ENCODE data around the gene LENEP.
A peak's percentile ranks its signal among the peaks of the same experiment; 100 is the strongest.

Gene LENEP, protein sequence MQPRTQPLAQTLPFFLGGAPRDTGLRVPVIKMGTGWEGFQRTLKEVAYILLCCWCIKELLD

DNA sequence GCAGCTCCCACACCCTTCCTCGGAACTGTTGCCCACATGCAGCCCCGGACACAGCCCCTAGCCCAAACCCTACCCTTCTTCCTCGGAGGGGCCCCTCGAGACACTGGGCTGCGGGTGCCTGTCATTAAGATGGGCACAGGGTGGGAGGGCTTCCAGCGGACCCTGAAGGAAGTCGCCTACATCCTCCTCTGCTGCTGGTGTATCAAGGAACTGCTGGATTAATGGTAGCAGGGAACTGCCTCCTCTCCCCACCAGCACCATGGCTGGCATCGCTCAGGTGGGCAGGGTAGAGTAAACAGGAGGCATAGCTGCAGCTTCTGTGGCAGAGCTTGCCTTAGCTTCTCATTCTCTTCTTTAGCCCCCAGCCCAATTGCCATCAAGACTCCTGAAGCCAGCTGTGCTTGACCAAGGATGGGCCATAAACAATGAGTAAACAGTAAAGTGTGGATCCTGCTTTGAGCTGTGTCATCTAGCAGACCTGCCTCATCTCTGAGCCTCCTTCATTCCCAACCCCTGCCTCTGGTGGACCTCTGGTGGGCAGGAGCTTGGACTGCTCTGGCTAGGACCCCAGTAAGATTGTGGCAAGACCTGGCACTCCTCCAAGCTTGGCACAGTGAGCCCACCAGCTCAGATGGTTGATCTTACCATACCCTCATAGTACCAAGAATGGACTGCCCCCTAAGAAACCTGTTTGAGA lies at the start of gene LENEP:
LENEP (plus strand) TSS at position 15 of the 697 bp plus-strand sequence; CDS start at position 37, 22 bp downstream.
- DNase-seq (ENCODE audit: low spot score): no peak
- TF ChIP-seq, protein P1, sequence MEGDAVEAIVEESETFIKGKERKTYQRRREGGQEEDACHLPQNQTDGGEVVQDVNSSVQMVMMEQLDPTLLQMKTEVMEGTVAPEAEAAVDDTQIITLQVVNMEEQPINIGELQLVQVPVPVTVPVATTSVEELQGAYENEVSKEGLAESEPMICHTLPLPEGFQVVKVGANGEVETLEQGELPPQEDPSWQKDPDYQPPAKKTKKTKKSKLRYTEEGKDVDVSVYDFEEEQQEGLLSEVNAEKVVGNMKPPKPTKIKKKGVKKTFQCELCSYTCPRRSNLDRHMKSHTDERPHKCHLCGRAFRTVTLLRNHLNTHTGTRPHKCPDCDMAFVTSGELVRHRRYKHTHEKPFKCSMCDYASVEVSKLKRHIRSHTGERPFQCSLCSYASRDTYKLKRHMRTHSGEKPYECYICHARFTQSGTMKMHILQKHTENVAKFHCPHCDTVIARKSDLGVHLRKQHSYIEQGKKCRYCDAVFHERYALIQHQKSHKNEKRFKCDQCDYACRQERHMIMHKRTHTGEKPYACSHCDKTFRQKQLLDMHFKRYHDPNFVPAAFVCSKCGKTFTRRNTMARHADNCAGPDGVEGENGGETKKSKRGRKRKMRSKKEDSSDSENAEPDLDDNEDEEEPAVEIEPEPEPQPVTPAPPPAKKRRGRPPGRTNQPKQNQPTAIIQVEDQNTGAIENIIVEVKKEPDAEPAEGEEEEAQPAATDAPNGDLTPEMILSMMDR (IDR thresholded peaks at IDR 0.05; ENCODE audit: borderline replicate concordance, control extremely low read depth, extremely low read depth, insufficient read depth, missing control alignments): no peak
- in situ Hi-C loops (cut with MboI; ENCODE audit: low sequenced_read_pairs, unreplicated experiment): no loop called here

GRCh38 chr1:154943649-154944400 lies 49.6 kb upstream of the LENEP start:
- in situ Hi-C loops (cut with MboI; ENCODE audit: low sequenced_read_pairs, unreplicated experiment): no loop called here
- TF ChIP-seq, protein P1 (IDR thresholded peaks at IDR 0.05; ENCODE audit: borderline replicate concordance, control extremely low read depth, extremely low read depth, insufficient read depth, missing control alignments): peak; percentile 85
- DNase-seq (ENCODE audit: low spot score): peak; percentile 65

- TF ChIP-seq, protein P1 (IDR thresholded peaks at IDR 0.05; ENCODE audit: borderline replicate concordance, control extremely low read depth, extremely low read depth, insufficient read depth, missing control alignments): no peak
- no peak for DNase-seq (ENCODE audit: low spot score)
- in situ Hi-C loops (cut with MboI; ENCODE audit: low sequenced_read_pairs, unreplicated experiment): no loop called here
Observed at GRCh38 chr1:154944401-154945159, 48.8 kb upstream of the LENEP start.

GRCh38 chr1:154945160-154945961 lies 48.0 kb upstream of the LENEP start:
- in situ Hi-C loops (cut with MboI; ENCODE audit: low sequenced_read_pairs, unreplicated experiment): no loop called here
- DNase-seq (ENCODE audit: low spot score): no peak
- TF ChIP-seq, protein P1 (IDR thresholded peaks at IDR 0.05; ENCODE audit: borderline replicate concordance, control extremely low read depth, extremely low read depth, insufficient read depth, missing control alignments): no peak

- no peak for DNase-seq (ENCODE audit: low spot score)
- TF ChIP-seq, protein P1 (IDR thresholded peaks at IDR 0.05; ENCODE audit: borderline replicate concordance, control extremely low read depth, extremely low read depth, insufficient read depth, missing control alignments): no peak
- in situ Hi-C loops (cut with MboI; ENCODE audit: low sequenced_read_pairs, unreplicated experiment): no loop called here
Observed at GRCh38 chr1:154945962-154946850, 47.2 kb upstream of the LENEP start.

Data from GM13976 (cell line).